ENCODE measurements around the gene DPAGT1.
A peak's percentile ranks its signal among the peaks of the same experiment; 100 is the strongest.

The DPAGT1 gene

GRCh38 chr11:119055901-119056300, 45.8 kb downstream of the DPAGT1 start:
- DNase-seq, result peak; percentile 15

GRCh38 chr11:119054418-119054817, 47.2 kb downstream of the DPAGT1 start:
- no peak for DNase-seq

- no peak for DNase-seq
These were observed 49.4 kb downstream of the DPAGT1 start for GRCh38 chr11:119052163-119052814.

GRCh38 chr11:119051440-119052162, 50.1 kb downstream of the DPAGT1 start:
- DNase-seq, result peak; percentile 41

GRCh38 chr11:119049081-119049480, 52.6 kb downstream of the DPAGT1 start:
- no peak for DNase-seq

- DNase-seq, result no peak
These were observed 53.0 kb downstream of the DPAGT1 start for GRCh38 chr11:119048644-119049043.

- DNase-seq, result no peak
These were observed 54.4 kb downstream of the DPAGT1 start for GRCh38 chr11:119047205-119047604.

Data from CD4-positive, alpha-beta T cell treated with Interleukin-21 for 1 hour (primary cell).